ENCODE results near the gene MYF6. TPM values are rescaled to one million over a fixed set of nuclear protein-coding genes. Genes with fewer than 3 reads are reported as not detected.

The MYF6 gene
- polyA plus RNA-seq, 2 donors, result not detected

- no peaks in the 10 kb centered on the region for H3K9me3 ChIP-seq (ENCODE audit: control insufficient read depth in 2 of 2, insufficient read depth in 1 of 2, low read depth in 1 of 2, low read length in 1 of 2)
- H3K36me3 ChIP-seq (ENCODE audit: control insufficient read depth in 2 of 2, insufficient read depth in 2 of 2, low read length in 1 of 2), result no peaks in the 10 kb centered on the region
- H3K4me3 ChIP-seq (ENCODE audit: low read depth in 1 of 2, low read length in 2 of 2), result no peak overlapping the region
- no peaks in the 10 kb centered on the region for H3K27me3 ChIP-seq (ENCODE audit: control insufficient read depth in 1 of 2, insufficient read depth in 2 of 2, low read length in 2 of 2)
- H3K27ac ChIP-seq (ENCODE audit: low read depth in 2 of 2, low read length in 1 of 2), result no peak overlapping the region
- no peaks in the 10 kb centered on the region for H3K4me1 ChIP-seq (ENCODE audit: control insufficient read depth in 2 of 2, insufficient read depth in 2 of 2, low read length in 1 of 2)
- WGBS, 2 donors, result 80 to 84% methylated on average over 3 of the region's 3 CpGs
These were observed 25.6 kb upstream of the MYF6 start for GRCh38 chr12:80681786-80682185.

GRCh38 chr12:80684077-80684495, 23.3 kb upstream of the MYF6 start:
- H3K4me3 ChIP-seq (ENCODE audit: low read depth in 1 of 2, low read length in 2 of 2), result no peak overlapping the region
- no peaks in the 10 kb centered on the region for H3K4me1 ChIP-seq (ENCODE audit: control insufficient read depth in 2 of 2, insufficient read depth in 2 of 2, low read length in 1 of 2)
- H3K9me3 ChIP-seq (ENCODE audit: control insufficient read depth in 2 of 2, insufficient read depth in 1 of 2, low read depth in 1 of 2, low read length in 1 of 2), result no peaks in the 10 kb centered on the region
- no peaks in the 10 kb centered on the region for H3K27me3 ChIP-seq (ENCODE audit: control insufficient read depth in 1 of 2, insufficient read depth in 2 of 2, low read length in 2 of 2)
- WGBS, 2 donors, result 42 to 53% methylated on average over 7 of the region's 7 CpGs
- H3K36me3 ChIP-seq (ENCODE audit: control insufficient read depth in 2 of 2, insufficient read depth in 2 of 2, low read length in 1 of 2), result no peaks in the 10 kb centered on the region
- H3K27ac ChIP-seq (ENCODE audit: low read depth in 2 of 2, low read length in 1 of 2), result no peak overlapping the region

- Histone ChIP-seq H3K4me1 (ENCODE audit: control insufficient read depth in 2 of 2, insufficient read depth in 2 of 2, low read length in 1 of 2) (no peaks in the 10 kb centered on the region), H3K27me3 (ENCODE audit: control insufficient read depth in 1 of 2, insufficient read depth in 2 of 2, low read length in 2 of 2) (no peaks in the 10 kb centered on the region), H3K36me3 (ENCODE audit: control insufficient read depth in 2 of 2, insufficient read depth in 2 of 2, low read length in 1 of 2) (no peaks in the 10 kb centered on the region), H3K9me3 (ENCODE audit: control insufficient read depth in 2 of 2, insufficient read depth in 1 of 2, low read depth in 1 of 2, low read length in 1 of 2) (no peaks in the 10 kb centered on the region), H3K27ac (ENCODE audit: low read depth in 2 of 2, low read length in 1 of 2) (no peak overlapping the region), H3K4me3 (ENCODE audit: low read depth in 1 of 2, low read length in 2 of 2) (no peak overlapping the region)
- 73 to 89% methylated on average over 1 of the region's 1 CpG for WGBS, 2 donors
These were observed 17.3 kb upstream of the MYF6 start for GRCh38 chr12:80690090-80690489.

- Histone ChIP-seq H3K4me1 (ENCODE audit: control insufficient read depth in 2 of 2, insufficient read depth in 2 of 2, low read length in 1 of 2) (no peaks in the 10 kb centered on the region), H3K36me3 (ENCODE audit: control insufficient read depth in 2 of 2, insufficient read depth in 2 of 2, low read length in 1 of 2) (no peaks in the 10 kb centered on the region), H3K27ac (ENCODE audit: low read depth in 2 of 2, low read length in 1 of 2) (no peak overlapping the region), H3K4me3 (ENCODE audit: low read depth in 1 of 2, low read length in 2 of 2) (no peak overlapping the region), H3K27me3 (ENCODE audit: control insufficient read depth in 1 of 2, insufficient read depth in 2 of 2, low read length in 2 of 2) (no peaks in the 10 kb centered on the region), H3K9me3 (ENCODE audit: control insufficient read depth in 2 of 2, insufficient read depth in 1 of 2, low read depth in 1 of 2, low read length in 1 of 2) (no peaks in the 10 kb centered on the region)
- WGBS, 2 donors, result 49 to 50% methylated on average over 2 of the region's 2 CpGs
These were observed 16.9 kb upstream of the MYF6 start for GRCh38 chr12:80690513-80690912.

- H3K4me1 ChIP-seq (ENCODE audit: control insufficient read depth in 2 of 2, insufficient read depth in 2 of 2, low read length in 1 of 2), result no peaks in the 10 kb centered on the region
- H3K36me3 ChIP-seq (ENCODE audit: control insufficient read depth in 2 of 2, insufficient read depth in 2 of 2, low read length in 1 of 2), result no peaks in the 10 kb centered on the region
- H3K27ac ChIP-seq (ENCODE audit: low read depth in 2 of 2, low read length in 1 of 2), result no peak overlapping the region
- no peak overlapping the region for H3K4me3 ChIP-seq (ENCODE audit: low read depth in 1 of 2, low read length in 2 of 2)
- 83 to 89% methylated on average over 1 of the region's 1 CpG for WGBS, 2 donors
- H3K27me3 ChIP-seq (ENCODE audit: control insufficient read depth in 1 of 2, insufficient read depth in 2 of 2, low read length in 2 of 2), result no peaks in the 10 kb centered on the region
- no peaks in the 10 kb centered on the region for H3K9me3 ChIP-seq (ENCODE audit: control insufficient read depth in 2 of 2, insufficient read depth in 1 of 2, low read depth in 1 of 2, low read length in 1 of 2)
These were observed 15.3 kb upstream of the MYF6 start for GRCh38 chr12:80692114-80692513.

- Histone ChIP-seq H3K27me3 (ENCODE audit: control insufficient read depth in 1 of 2, insufficient read depth in 2 of 2, low read length in 2 of 2) (no peaks in the 10 kb centered on the region), H3K4me1 (ENCODE audit: control insufficient read depth in 2 of 2, insufficient read depth in 2 of 2, low read length in 1 of 2) (no peaks in the 10 kb centered on the region), H3K4me3 (ENCODE audit: low read depth in 1 of 2, low read length in 2 of 2) (no peak overlapping the region), H3K27ac (ENCODE audit: low read depth in 2 of 2, low read length in 1 of 2) (no peak overlapping the region), H3K36me3 (ENCODE audit: control insufficient read depth in 2 of 2, insufficient read depth in 2 of 2, low read length in 1 of 2) (no peaks in the 10 kb centered on the region), H3K9me3 (ENCODE audit: control insufficient read depth in 2 of 2, insufficient read depth in 1 of 2, low read depth in 1 of 2, low read length in 1 of 2) (no peaks in the 10 kb centered on the region)
- WGBS, 2 donors, result 61 to 73% methylated on average over 2 of the region's 2 CpGs
These were observed 10.1 kb upstream of the MYF6 start for GRCh38 chr12:80697270-80697887.

GRCh38 chr12:80698256-80698655, 9.2 kb upstream of the MYF6 start:
- WGBS, 2 donors, result 70 to 72% methylated on average over 7 of the region's 7 CpGs
- no peak overlapping the region for H3K27ac ChIP-seq (ENCODE audit: low read depth in 2 of 2, low read length in 1 of 2)
- H3K4me1 ChIP-seq (ENCODE audit: control insufficient read depth in 2 of 2, insufficient read depth in 2 of 2, low read length in 1 of 2), result no peaks in the 10 kb centered on the region
- no peaks in the 10 kb centered on the region for H3K36me3 ChIP-seq (ENCODE audit: control insufficient read depth in 2 of 2, insufficient read depth in 2 of 2, low read length in 1 of 2)
- no peak overlapping the region for H3K4me3 ChIP-seq (ENCODE audit: low read depth in 1 of 2, low read length in 2 of 2)
- H3K9me3 ChIP-seq (ENCODE audit: control insufficient read depth in 2 of 2, insufficient read depth in 1 of 2, low read depth in 1 of 2, low read length in 1 of 2), result no peaks in the 10 kb centered on the region
- no peaks in the 10 kb centered on the region for H3K27me3 ChIP-seq (ENCODE audit: control insufficient read depth in 1 of 2, insufficient read depth in 2 of 2, low read length in 2 of 2)

- no peaks in the 10 kb centered on the region for H3K36me3 ChIP-seq (ENCODE audit: control insufficient read depth in 2 of 2, insufficient read depth in 2 of 2, low read length in 1 of 2)
- no peaks in the 10 kb centered on the region for H3K9me3 ChIP-seq (ENCODE audit: control insufficient read depth in 2 of 2, insufficient read depth in 1 of 2, low read depth in 1 of 2, low read length in 1 of 2)
- no peak overlapping the region for H3K4me3 ChIP-seq (ENCODE audit: low read depth in 1 of 2, low read length in 2 of 2)
- H3K4me1 ChIP-seq (ENCODE audit: control insufficient read depth in 2 of 2, insufficient read depth in 2 of 2, low read length in 1 of 2), result no peaks in the 10 kb centered on the region
- no peaks in the 10 kb centered on the region for H3K27me3 ChIP-seq (ENCODE audit: control insufficient read depth in 1 of 2, insufficient read depth in 2 of 2, low read length in 2 of 2)
- 62 to 68% methylated on average over 7 of the region's 7 CpGs for WGBS, 2 donors
- no peak overlapping the region for H3K27ac ChIP-seq (ENCODE audit: low read depth in 2 of 2, low read length in 1 of 2)
These were observed 8.4 kb upstream of the MYF6 start for GRCh38 chr12:80698847-80699542.

- WGBS, 2 donors, result 75 to 82% methylated on average over 2 of the region's 2 CpGs
- Histone ChIP-seq H3K27ac (ENCODE audit: low read depth in 2 of 2, low read length in 1 of 2) (no peak overlapping the region), H3K36me3 (ENCODE audit: control insufficient read depth in 2 of 2, insufficient read depth in 2 of 2, low read length in 1 of 2) (no peaks in the 10 kb centered on the region), H3K4me1 (ENCODE audit: control insufficient read depth in 2 of 2, insufficient read depth in 2 of 2, low read length in 1 of 2) (no peaks in the 10 kb centered on the region), H3K27me3 (ENCODE audit: control insufficient read depth in 1 of 2, insufficient read depth in 2 of 2, low read length in 2 of 2) (no peaks in the 10 kb centered on the region), H3K4me3 (ENCODE audit: low read depth in 1 of 2, low read length in 2 of 2) (no peak overlapping the region), H3K9me3 (ENCODE audit: control insufficient read depth in 2 of 2, insufficient read depth in 1 of 2, low read depth in 1 of 2, low read length in 1 of 2) (no peaks in the 10 kb centered on the region)
These were observed 7.1 kb upstream of the MYF6 start for GRCh38 chr12:80700327-80700726.

GRCh38 chr12:80701388-80701787, 6.0 kb upstream of the MYF6 start:
- Histone ChIP-seq H3K4me3 (ENCODE audit: low read depth in 1 of 2, low read length in 2 of 2) (no peak overlapping the region), H3K4me1 (ENCODE audit: control insufficient read depth in 2 of 2, insufficient read depth in 2 of 2, low read length in 1 of 2) (no peaks in the 10 kb centered on the region), H3K27me3 (ENCODE audit: control insufficient read depth in 1 of 2, insufficient read depth in 2 of 2, low read length in 2 of 2) (no peaks in the 10 kb centered on the region), H3K27ac (ENCODE audit: low read depth in 2 of 2, low read length in 1 of 2) (no peak overlapping the region), H3K9me3 (ENCODE audit: control insufficient read depth in 2 of 2, insufficient read depth in 1 of 2, low read depth in 1 of 2, low read length in 1 of 2) (no peaks in the 10 kb centered on the region), H3K36me3 (ENCODE audit: control insufficient read depth in 2 of 2, insufficient read depth in 2 of 2, low read length in 1 of 2) (no peaks in the 10 kb centered on the region)
- WGBS, 2 donors, result 57 to 67% methylated on average over 2 of the region's 2 CpGs

All from esophagus (tissue), 2 donors.